GM19438 (cell line): ENCODE data around the gene CHMP6.

Source experiments
- ATAC-seq: cut with Tn5 transposase; IDR thresholded peaks from one replicate; pipeline ENCODE4 v1.9.1; 2021; ENCODE audit warnings: low read depth; ENCODE audit not compliant: unreplicated experiment

The CHMP6 gene

DNA sequence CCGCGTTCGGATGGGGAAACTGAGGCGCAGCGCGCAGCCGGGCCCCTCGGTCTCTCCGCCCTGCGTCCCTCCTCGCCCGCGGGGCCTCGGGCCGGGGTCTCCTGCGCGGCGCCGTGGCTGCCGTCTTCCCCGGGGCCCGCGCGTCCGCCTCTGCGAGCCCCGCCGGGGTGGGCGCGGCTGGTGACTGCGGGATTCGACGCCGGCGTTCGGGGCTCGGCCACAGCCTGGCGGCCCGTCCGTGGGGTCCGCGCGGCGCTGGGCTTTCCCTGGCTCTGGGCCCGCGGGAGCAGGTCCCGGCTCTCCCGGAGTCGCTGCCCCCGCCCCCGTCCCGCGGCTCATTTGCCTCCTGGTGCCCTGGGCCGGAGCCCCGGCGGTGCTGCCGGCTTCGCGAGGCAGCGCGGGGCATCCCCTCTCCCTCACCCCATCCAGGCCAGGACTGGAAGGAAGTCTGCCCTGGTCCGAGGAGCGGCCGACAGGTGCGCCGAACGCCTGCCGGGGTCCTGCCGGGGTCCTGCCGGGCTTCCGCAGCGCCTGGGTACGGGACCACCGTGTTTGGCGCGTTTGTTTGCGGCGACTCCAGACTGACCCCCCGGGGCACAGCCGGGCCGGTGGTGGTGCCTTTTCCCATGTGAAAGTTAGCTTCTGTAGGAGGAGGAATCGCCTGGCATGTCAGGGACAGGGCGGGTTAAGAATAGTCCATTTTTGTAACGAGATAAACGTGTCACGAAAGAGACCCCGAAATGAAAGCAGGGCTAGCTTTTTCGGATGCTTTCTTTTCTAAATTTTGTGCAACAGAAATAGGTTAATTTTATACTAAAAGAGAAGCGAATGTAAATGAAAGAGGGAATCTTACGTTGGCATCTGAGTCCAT is 671 bp downstream of the CHMP6 start:
- ATAC-seq: no peak

DNA sequence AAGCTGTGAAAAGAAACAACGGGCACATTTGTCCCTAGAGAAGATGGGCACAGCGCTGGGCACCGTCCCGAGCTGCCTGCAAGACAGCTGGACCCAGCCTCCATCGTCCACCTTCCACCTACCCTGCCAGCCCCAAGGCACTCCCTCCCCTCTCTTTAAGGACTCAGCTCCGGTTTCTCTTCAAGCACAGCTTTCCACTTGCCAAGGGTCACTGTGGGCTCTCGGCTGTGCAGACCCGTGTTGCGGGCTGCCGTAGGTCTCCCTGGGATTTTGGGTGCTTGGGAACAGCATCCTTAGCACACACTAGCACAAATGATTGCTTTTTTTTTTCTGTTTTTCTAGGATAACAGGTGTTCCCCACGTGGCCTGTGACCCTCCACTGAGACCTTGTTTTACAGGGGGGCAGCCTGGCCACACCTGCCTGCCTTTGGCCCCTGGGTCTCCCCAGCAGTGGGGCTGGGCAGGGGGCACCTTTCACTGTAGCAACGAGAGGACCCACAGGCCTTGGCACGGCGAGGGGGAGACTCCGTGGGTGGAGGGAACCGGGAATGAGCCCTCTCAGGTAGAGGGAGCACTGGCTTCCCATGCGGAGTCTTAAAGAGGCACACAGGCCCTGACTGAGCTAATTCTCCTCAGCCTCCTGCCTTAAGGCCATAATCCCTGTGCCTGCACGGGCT is 1.4 kb downstream of the CHMP6 start:
- no peak for ATAC-seq

DNA sequence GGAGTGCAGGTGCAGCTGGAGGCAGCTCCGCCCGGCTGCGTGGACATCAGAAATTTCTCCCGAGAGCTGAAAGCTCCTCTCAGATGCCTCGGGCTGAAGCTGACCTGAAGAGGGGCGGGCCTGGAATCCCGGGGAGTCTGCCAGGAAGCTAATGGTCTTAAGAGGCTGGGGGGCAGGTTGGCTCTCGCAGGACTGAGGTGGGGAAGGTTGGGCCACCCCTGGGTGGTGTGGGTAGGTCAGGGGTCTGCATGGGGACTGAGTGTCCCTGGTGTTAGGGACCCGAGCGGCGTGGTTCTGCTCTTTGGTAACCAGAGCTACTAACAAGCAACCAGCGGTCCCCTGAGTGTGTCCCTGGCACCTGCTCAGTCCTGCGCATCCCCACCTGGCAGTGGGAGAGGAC is 3.5 kb downstream of the CHMP6 start:
- ATAC-seq: no peak

DNA sequence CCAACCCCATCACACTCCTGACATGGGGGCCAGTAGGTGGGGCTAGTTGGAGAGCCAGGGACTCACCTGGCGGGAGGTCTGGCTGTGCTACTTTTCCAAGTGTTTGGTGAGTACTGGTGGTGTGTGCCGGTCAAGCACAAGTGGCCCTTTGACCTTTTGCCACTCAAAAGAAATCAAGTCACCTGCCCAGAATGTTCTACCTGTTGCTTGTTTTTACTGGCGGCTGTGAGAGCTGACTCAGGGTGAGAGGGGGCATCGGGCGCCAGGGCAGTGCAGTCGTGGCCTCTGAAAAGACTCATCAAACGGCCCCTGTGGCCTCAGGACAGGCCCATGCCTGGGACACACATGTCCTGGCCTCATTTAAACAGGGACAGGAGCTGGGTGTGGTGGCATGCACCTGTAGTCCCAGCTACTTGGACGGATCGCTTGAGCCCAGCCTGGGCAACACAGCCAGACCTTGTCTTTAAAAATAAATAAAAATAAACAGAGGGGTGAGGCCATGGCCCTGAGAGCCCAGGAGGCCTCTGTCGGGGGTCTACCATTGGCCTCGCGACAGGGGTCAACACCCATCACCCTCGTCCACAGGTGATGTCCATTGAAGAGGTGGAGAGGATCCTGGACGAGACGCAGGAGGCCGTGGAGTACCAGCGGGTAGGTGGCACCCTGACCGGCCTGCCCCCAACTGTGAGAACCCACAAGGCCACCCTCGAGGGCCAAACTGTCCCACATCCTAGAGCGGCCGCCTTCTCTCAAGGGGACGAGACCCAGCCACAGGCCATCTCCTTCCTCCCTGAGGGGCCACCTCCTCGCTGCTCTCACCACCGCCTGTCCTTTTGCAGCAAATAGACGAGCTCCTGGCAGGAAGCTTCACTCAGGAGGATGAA is 5.0 kb downstream of the CHMP6 start:
- no peak for ATAC-seq

DNA sequence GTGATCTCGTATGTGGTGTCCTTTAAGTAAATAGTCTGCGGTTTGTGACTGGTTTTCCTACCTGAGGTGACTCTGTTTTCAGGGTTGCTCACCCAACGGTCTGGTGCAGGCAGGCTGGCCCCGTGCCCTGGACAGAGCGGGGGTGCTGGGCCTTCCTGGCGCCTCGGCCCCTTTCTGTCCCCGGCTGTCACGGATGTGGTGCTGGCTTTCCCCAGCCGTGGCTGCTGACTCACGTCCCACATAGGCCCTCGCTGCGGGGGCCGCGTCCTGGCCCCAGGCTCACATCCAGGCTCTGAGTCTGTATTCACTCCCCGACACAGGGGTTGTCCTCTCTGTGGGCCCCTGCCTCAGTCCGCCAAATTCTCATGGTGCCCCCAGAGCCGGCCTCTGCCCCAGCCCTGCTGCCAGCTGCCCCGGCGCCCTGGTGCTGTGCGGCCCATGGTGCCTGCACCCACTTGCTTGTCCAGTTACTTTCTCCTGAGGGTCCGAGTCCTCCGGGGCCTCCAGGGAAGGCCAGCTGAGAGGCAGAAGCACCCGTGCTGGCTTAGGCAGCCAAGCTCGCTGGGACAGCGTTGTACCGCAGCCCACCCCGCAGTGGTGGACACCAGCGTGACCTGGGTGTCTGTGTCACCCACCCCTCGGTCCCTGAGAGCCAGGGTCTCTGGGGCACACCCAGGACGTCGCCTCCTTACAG is 5.9 kb downstream of the CHMP6 start:
- ATAC-seq: no peak

DNA sequence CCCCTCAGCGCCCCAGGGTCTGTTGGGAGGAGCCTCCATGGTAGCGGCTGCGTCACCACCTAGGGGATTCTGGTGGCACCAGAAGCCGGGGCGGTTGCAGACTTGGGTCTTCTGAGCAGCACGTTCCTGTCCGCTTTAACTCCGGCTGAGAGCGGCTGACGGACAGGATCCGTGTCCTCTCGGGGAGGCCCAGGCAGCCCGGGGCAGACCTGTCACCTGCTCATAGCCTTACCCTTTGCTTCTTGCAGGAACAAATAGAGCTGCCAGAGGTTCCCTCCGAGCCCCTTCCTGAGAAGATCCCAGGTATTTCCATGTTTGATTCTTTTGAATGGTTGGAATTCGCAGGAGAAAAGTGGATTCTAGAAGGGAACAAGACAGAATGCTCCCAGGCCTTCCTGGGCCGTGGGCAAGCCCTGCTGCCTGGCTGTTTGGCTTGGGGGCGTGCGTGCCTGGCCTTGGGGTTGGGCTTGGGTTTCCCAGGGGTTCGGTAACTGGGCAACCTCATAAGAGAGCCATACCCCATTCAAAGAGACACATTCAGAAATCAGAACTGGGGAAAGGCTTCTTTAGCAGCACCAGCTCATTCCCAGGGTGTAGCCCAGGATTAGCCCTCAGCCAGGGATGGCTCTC is 6.6 kb downstream of the CHMP6 start:
- ATAC-seq: no peak

DNA sequence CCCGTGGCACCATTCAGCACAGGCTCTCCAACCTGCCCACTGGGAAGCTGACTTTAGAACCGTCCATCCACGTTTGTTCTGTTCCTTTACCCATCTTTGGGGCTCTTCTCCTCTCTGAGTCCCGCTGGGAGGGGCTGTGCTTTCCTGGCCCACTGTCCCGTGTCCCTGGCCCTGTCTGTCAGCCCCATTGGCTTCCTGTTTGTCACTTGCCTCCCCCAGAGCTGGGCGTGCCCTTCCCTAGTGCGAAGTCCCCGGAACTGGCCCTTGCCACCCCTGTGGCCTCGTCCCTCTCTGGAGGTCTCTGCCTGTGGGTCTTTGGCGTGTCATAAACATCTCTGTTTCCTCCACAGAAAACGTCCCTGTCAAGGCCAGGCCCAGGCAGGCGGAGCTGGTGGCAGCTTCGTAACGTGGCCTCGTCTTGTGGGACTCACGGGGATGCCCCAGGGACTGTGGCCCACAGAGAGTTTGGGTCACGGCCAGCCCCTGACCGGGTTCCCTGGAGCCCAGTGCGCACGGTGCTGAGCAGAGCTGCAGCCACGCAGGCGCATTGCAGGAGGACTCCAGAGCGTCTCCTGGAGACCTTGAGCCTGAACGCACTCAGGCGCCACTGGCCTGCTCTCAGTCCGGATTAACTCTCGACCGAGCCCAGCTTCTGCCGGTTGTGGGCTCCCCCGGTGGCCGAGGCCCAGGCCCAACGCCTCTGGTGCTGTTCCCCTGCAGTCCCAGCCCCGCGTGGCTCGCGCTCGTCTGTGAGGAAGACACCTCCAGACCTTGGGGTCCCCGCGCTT is 7.3 kb downstream of the CHMP6 start:
- no peak for ATAC-seq

DNA sequence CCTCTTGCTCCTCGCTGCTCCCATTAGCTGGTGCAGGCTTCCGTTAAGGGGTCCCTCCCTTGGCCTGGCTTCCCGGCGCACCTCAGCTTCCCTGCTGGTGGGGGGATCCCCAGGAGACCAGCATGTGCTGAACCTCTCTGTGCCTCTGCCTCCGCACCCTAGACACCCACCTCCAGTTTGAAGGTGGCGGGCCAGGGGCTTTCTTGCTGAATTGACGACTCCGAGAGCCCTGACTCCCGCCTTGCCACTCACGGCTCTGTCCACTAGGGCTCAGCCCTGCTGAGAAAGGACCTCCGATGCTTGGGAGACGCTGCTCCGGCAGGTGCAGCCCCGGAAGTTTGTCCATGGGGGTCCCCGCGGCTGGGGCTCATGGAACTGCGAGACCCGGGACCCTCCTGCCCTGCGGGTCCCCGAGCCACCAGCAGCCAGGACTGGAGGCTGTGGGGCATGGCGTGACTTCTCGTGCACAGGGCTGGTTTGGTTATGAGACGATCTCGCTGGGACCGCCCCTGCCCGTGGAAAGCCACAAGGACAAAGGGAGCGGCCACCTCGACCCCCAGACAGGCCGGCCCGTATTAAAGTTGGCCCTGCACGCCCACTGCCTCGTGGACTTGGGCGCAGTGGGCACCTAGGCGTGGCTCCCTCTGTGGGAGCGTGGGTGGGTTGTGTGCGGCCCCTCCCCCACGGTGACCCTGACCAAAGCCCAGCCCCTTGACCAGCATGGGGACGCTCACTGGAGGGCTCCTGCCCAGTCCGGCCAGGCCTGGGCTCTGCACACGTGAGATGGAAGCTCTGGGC is 8.1 kb downstream of the CHMP6 start:
- no peak for ATAC-seq

DNA sequence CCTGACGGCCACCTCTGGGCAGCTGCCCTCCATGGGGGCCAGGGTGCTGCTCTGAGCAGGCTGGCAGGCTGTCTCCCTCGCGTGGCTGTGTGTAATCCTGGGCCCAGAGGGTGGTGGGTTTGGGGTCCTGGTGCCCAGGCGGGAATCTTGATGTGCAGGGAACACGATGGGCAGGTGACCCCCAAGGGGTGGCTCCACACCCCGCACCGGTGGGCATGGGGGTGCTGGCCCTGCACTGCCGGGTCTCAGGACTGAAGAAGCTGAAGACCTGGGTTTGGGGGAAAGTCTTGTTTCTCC is 8.6 kb downstream of the CHMP6 start:
- no peak for ATAC-seq

DNA sequence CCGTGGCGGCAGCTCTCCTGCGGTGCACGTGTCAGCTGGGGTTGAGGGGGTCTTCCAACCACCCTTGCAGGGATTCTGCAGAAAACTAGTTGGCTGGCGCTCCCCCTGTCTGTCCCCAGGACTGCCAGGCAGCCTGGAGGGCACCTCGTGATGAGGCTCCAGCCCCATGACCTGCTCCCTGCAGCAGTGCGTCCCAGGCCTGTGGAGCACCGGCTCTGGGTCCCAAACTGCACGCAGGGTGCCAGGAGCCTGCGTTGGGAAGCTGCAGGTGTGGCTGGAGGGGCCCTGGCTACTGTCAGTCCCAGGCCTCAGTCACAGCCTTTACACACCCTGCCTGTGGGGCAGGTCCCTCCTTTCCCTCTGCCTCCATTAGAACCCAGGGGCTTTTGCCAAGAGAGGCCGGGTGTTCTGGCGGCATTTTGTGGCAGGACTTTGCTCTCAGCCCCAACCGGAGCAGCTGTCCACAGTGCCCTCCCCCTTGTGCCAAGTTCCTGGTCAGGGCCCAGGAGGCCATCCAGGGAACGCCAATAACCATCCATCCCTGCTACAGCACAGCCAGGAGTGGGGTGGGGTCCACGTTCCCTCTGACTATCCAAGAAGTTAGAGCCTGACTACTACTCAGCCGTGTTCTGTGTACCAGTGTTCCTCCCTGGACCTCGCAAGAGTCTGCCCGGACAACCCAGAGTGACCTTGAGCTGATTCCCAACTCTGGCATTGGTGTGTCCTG is 9.2 kb downstream of the CHMP6 start:
- ATAC-seq: no peak

DNA sequence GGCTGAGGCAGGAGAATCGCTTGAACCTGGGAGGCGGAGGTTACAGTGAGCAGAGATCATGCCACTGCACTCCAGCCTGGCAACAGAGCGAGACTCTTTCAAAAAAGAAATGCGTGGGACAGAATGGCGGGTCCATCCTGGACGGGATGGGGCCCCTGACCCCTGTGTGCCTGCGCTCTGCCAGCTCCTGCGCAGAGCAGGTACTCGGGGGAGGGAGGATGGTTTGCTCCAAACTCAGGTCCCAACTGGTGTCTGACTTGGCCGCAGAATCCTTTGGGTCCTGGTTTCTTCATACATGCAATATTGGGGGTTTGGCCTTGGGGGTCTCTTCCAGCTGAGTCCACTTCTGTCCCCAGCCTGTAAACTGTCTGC is 10.4 kb downstream of the CHMP6 start:
- ATAC-seq: no peak

DNA sequence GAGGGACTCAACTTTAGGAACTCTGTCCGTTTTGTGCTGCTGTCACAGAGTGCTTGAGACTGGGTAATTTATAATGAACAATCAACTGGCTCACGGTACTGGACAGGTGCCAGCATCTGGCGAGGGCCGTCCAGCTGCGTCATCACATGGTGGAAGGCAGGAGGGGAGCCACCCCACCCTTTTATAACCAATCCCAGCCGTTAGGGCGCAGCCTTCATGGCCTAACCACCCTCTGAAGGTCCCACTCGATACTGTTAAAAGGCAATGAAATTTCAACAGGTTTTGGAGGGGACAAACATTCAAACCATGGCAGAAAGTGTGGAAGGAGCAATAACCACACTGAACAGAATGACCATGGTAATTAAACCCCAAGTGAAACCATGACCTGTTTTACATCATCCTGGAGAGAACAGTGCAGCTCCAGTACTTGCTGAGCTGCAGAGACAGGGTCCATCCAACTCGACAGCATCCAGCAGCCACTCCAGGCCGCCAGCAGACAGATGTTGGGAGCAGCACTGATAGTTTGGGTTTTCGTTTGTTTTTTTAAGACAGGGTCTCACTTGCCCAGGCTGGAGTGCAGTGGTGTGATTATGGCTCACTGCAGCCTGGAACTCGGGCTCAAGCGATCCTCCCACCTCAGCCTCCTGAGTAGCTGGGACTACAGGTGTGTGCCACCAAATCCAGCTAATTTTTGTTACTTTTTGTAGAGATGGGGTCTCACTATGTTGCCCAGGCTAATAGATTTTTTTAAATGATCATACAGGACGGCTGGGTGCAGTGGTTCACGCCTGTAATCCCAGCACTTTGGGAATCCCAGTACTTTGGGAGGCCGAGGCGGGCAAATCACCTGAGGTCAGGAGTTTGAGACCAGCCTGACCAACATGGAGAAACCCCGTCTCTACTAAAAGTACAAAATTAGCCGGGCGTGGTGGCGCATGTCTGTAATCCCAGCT is 11.0 kb downstream of the CHMP6 start:
- no peak for ATAC-seq

DNA sequence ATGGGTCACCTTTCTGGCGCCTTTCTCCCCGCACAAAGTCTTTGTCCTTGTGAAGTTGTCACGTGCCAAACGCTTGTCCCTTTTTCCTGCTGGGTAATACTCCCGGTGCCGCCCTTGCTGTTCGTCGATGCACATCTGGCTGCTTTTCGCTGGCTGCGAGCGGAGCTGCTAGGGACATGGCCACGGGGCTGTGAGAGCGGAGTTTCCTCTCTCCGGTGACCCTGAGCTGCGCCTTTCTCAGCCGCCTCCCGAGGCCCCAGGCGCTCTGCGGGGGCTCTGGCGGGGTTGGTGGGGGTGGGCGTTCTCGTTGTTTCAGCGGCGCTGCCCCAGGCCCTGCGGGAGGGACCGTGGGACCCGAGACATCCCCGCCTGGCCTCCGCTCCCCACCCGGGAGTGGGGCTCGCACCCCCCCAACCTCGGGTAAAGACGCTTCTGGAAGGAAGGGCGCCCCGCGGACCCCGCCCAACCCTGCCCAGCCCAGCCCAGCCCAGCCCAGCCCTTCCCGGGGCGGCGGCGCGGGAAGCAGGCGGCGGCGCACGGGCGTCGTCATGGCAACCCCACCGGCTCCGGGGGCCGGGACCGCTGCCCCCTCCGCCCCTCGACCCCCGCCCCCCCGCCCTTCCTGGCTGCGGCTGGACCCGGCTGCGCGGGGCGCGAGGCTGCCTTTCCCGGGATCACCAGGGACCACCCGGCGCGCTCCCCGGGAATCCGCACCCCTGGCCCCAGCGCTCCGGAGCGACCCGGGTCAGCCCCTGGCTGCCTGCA is 12.3 kb downstream of the CHMP6 start:
- ATAC-seq: no peak

DNA sequence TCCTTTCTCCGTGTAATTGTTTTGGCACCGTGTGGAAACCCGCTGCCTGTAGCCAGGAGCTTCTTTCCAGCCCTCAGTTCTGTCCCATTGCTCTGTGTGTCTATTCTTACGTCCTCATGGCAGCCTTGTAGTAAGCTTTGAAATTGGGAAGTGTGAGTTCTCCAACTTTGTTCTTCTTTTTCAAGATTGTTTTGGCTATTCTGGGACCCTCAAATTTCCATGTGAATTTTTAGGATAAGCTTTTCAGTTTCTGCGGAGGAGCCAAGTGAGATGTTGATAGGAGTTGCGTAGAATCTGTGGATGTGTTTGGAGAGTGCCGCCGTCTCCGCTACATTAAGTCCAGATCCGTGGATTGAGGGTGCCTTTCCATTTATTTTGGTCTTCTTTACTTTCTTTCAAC is 15.2 kb downstream of the CHMP6 start:
- ATAC-seq: no peak

DNA sequence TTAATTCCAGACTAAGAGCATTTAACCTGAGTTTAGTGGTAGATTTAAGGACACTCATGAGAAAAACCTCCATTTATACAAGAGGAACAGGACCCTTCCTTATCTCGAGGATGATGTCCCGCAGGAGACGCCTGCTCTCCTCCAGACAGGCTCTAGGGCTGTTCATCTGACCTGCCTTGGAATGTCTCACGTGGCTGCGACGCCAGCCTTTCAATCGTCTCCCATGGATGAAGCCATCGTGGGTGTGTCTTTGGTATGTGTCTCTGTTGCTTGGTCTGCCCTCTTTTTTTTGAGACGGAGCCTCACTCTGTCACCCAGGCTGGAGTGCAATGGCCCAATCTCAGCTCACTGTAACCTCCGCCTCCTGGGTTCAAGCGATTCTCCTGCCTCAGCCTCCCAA is 16.5 kb downstream of the CHMP6 start:
- ATAC-seq: no peak

DNA sequence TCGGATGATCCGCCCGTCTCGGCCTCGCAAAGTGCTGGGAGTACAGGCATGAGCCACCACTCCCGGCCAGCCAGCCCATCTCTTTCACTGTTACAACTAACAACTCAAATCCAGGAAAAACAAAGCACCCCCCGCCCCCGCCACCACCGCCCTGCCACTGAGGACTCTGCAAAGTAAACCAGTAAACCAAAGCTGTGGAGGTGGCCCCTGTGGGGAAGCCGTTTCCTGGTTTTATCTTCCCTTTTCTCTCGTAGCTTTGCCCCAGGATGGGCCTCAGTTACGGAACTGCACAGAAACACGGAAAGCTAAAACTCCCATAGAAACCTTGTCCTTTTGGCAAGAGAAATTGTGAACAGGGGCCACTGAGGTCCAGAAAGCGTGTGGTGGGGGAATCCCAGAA is 17.5 kb downstream of the CHMP6 start:
- ATAC-seq: no peak
